K562 (cell line): ENCODE data around the gene GSX2. TPM values are rescaled to one million over a fixed set of nuclear protein-coding genes. Genes with fewer than 3 reads are reported as not detected.
A peak's percentile ranks its signal among the peaks of the same experiment; 100 is the strongest.

Experiments used
- ATAC-seq: fragments of 200-7000 bp; cut with Tn5 transposase; 3 replicates; pipeline ENCODE4 v1.9.1; 2020; ENCODE audit warnings: moderate library complexity
- BruUV-seq: library from RNA; stranded (reverse); fragments of 400-500 nt; replicated peaks from 2 replicates; lab custom pipeline; 2021; lab: Mats Ljungman, UMichigan
- CTCF ChIA-PET: fragments of 300-600 bp; formaldehyde crosslinking; extraction: SDS; loops from one replicate; lab custom pipeline; 2021; ENCODE audit warnings: low intra/inter-chr PET ratio; lab: Yijun Ruan, JAX
- POLR2A ChIA-PET: fragments of 300-600, 350-650 bp; sonication (Branson Sonifier 250); formaldehyde crosslinking; extraction: SDS; loops from one replicate; lab custom pipeline; 2021; ENCODE audit warnings: antibody characterized with exemption, inconsistent platforms; lab: Yijun Ruan, JAX
- DNase-seq, 4 experiments: peaks; one replicate each; pipeline versions ENCODE4 v3.0.0 to v3.0.0-alpha.2; 2011 to 2018; ENCODE audit warnings: low spot score in 3 of 4, mixed read lengths in 3 of 4; ENCODE audit errors: extremely low read depth in 1 of 4
- FAIRE-seq: peaks from 2 replicates; lab custom pipeline; 2011; peaks lifted over from hg19 to GRCh38; lab: Jason Lieb, UNC
- H2AFZ ChIP-seq: 2 replicates; pipeline ENCODE4 v1.6.0; 2011; ENCODE audit warnings: low read depth, low read length, control low read depth, inconsistent platforms
- H3K27ac ChIP-seq: fragments of 200-600 bp; 3 replicates; pipeline ENCODE4 v1.8.0; 2011; ENCODE audit warnings: low read depth, mild to moderate bottlenecking, control low read depth, inconsistent platforms, low read length, moderate library complexity, mixed read lengths; ENCODE audit errors: extremely low read depth
- H3K27me3 ChIP-seq, 2 experiments: fragments of 300-600 bp in 1 of 2; 2 replicates in 1 of 2; 3 replicates in 1 of 2; pipeline versions ENCODE4 v1.6.0 to v1.8.0; 2011; ENCODE audit warnings: inconsistent platforms in 2 of 2, low read length in 2 of 2, mild to moderate bottlenecking in 1 of 2, mixed read lengths in 1 of 2, moderate library complexity in 1 of 2; ENCODE audit not compliant: control insufficient read depth in 2 of 2, insufficient read depth in 2 of 2
- H3K36me3 ChIP-seq: fragments of 300-600 bp; 3 replicates; pipeline ENCODE4 v1.8.0; 2011; ENCODE audit warnings: mild to moderate bottlenecking, low read length, inconsistent platforms; ENCODE audit not compliant: control insufficient read depth, insufficient read depth
- H3K4me1 ChIP-seq, 2 experiments: fragments of 200-600 bp in 1 of 2; replicated peaks in 1 of 2; 2 replicates in 1 of 2; 3 replicates in 1 of 2; pipeline versions ENCODE4 v1.5.1 to v1.8.0; 2011; ENCODE audit warnings: inconsistent platforms in 2 of 2, low read length in 2 of 2, mild to moderate bottlenecking in 1 of 2, mixed read lengths in 1 of 2, moderate library complexity in 1 of 2; ENCODE audit not compliant: control insufficient read depth in 2 of 2, insufficient read depth in 2 of 2
- H3K4me2 ChIP-seq: 2 replicates; pipeline ENCODE4 v1.6.1; 2011; ENCODE audit warnings: low read length, control low read depth, inconsistent platforms, mixed read lengths; ENCODE audit not compliant: insufficient read depth
- H3K4me3 ChIP-seq: fragments of 200-600 bp; sonication (generic), shearing (Covaris generic); 2 replicates; pipeline ENCODE4 v1.5.1; 2016; ENCODE audit warnings: control low read depth, inconsistent platforms
- H3K79me2 ChIP-seq: fragments of 200-600 bp; 3 replicates; pipeline ENCODE4 v1.8.0; 2011; ENCODE audit warnings: low read length, inconsistent platforms; ENCODE audit not compliant: control insufficient read depth, insufficient read depth
- H3K9ac ChIP-seq, 2 experiments: 2 replicates each; pipeline versions ENCODE4 v1.6.0 to v1.6.1; 2011; ENCODE audit warnings: low read depth in 2 of 2, low read length in 2 of 2, control low read depth in 1 of 2, inconsistent platforms in 1 of 2, mild to moderate bottlenecking in 1 of 2, mixed read lengths in 1 of 2; ENCODE audit not compliant: insufficient read depth in 1 of 2
- H3K9me1 ChIP-seq: one replicate; pipeline ENCODE4 v1.6.0; 2011; ENCODE audit warnings: inconsistent platforms, mild to moderate bottlenecking, low read length, moderate library complexity; ENCODE audit not compliant: control insufficient read depth, insufficient read depth
- H3K9me3 ChIP-seq: replicated peaks from 2 replicates; pipeline ENCODE4 v1.5.1; 2011; ENCODE audit warnings: low read depth, low read length, inconsistent platforms; ENCODE audit not compliant: control insufficient read depth, insufficient read depth
- H4K20me1 ChIP-seq: replicated peaks from 2 replicates; pipeline ENCODE4 v1.6.1; 2011; ENCODE audit warnings: low read length, inconsistent platforms, mixed read lengths; ENCODE audit not compliant: control insufficient read depth, insufficient read depth
- EGR1 ChIP-seq: fragments of 450-650 bp; conservative IDR thresholded peaks from 2 replicates; pipeline ENCODE4 v1.6.1; 2017; ENCODE audit warnings: mild to moderate bottlenecking
- HBP1 ChIP-seq: fragments of 450-650 bp; formaldehyde crosslinking; IDR thresholded peaks from 2 replicates; pipeline ENCODE4 v1.4.0; 2022; ENCODE audit warnings: missing genetic modification characterization
- HDAC1 ChIP-seq, 2 experiments: fragments of 450-650 bp; IDR thresholded peaks; 2 replicates each; pipeline ENCODE4 v1.6.1; 2016 to 2017; ENCODE audit warnings: inconsistent platforms in 1 of 2, mild to moderate bottlenecking in 1 of 2, moderate library complexity in 1 of 2
- HIVEP1 ChIP-seq: fragments of 250-450 bp; sonication (Bioruptor Pico); IDR thresholded peaks from 2 replicates; pipeline ENCODE4 v1.4.0; 2020; ENCODE audit warnings: mild to moderate bottlenecking
- HNRNPLL ChIP-seq: fragments of 200-400 bp; formaldehyde crosslinking; IDR thresholded peaks from 2 replicates; pipeline ENCODE4 v1.6.1; 2017; ENCODE audit warnings: low read length, low read depth, mild to moderate bottlenecking; ENCODE audit not compliant: poor library complexity, severe bottlenecking
- MTA1 ChIP-seq: fragments of 450-650 bp; IDR thresholded peaks from 2 replicates; pipeline ENCODE4 v1.6.1; 2017; ENCODE audit warnings: borderline replicate concordance
- POLR2B ChIP-seq: fragments of 450-650 bp; IDR thresholded peaks from 2 replicates; pipeline ENCODE4 v1.6.1; 2018; ENCODE audit warnings: low read depth; ENCODE audit not compliant: partially characterized antibody
- RAD51 ChIP-seq: fragments of 450-650 bp; IDR thresholded peaks from 2 replicates; pipeline ENCODE4 v1.7.1; 2016; ENCODE audit warnings: low read depth, mild to moderate bottlenecking, borderline replicate concordance
- RCOR1 ChIP-seq, 2 experiments: IDR thresholded peaks; 2 replicates each; pipeline ENCODE4 v1.6.1; 2012; ENCODE audit warnings: low read depth in 2 of 2, low read length in 2 of 2, borderline replicate concordance in 1 of 2, improper control_type of control experiment in 1 of 2
- SMARCA4 ChIP-seq: fragments of 450-650 bp; IDR thresholded peaks from 2 replicates; pipeline ENCODE4 v1.6.1; 2016
- SMARCA5 ChIP-seq: fragments of 450-650 bp; IDR thresholded peaks from 2 replicates; pipeline ENCODE4 v1.6.1; 2016
- WGBS: fragments of 100-300 bp; shearing (Covaris generic); methylation state at CpG from one replicate; pipeline ENCODE4 v1.1.6; 2016; ENCODE audit warnings: low coverage, mixed read lengths; ENCODE audit not compliant: insufficient coverage; ENCODE audit errors: missing lambda C conversion rate; 5-methylcytosine and 5-hydroxymethylcytosine counted together
- in situ Hi-C: fragments of 300-500 bp; cut with MboI; formaldehyde crosslinking; loops from 4 replicates; pipeline ENCODE4 v1.15.0; 2018; ENCODE audit warnings: inconsistent platforms, mixed read lengths
- intact Hi-C: fragments of 100-400 bp; cut with micrococcal nuclease; formaldehyde crosslinking; loops from 2 replicates; pipeline ENCODE4 v1.14.2; 2022
- polyA plus RNA-seq, 8 experiments: library from polyadenylated mRNA; depleted of rRNA in 4 of 8; stranded (reverse) in 5 of 8; unstranded in 3 of 8; fragments of >200 nt; fragmentation: Nextera tagmentation in 2 of 8; fragmentation: Illumina TruSeq in 1 of 8; extraction: Ambion mirVana in 2 of 8; extraction: Trizol in 1 of 8; gene quantifications; 2 replicates each; pipeline versions ENCODE4 v1.2.1 to v1.2.3, GENCODE V29; 2011 to 2014; ENCODE audit warnings: inconsistent platforms in 1 of 8, missing spikeins in 1 of 8
- total RNA-seq, 7 experiments: library from RNA; depleted of rRNA in 6 of 7; stranded (reverse); fragments of >200 nt in 6 of 7; fragmentation: Illumina TruSeq in 2 of 7; extraction: Trizol in 2 of 7; gene quantifications; 2 replicates each; pipeline versions ENCODE4 v1.2.1 to v1.2.3, GENCODE V29; 2011 to 2021; ENCODE audit warnings: low replicate concordance in 1 of 7
- TF ChIP-seq, protein P1 (sequence below): fragments of 450-650 bp; IDR thresholded peaks from 2 replicates; pipeline ENCODE4 v1.7.0; 2016; ENCODE audit warnings: borderline replicate concordance
- TF ChIP-seq, protein P2 (sequence below): IDR thresholded peaks from 2 replicates; pipeline ENCODE4 v1.6.1; 2016; ENCODE audit warnings: missing genetic modification characterization, missing compliant biosample characterization

GSX2 gene
- total and polyA plus RNA-seq, 9 of the 15 experiments (the other 6 are each of a cell fraction or from before 2014, with no cell fraction given) = not detected

DNA sequence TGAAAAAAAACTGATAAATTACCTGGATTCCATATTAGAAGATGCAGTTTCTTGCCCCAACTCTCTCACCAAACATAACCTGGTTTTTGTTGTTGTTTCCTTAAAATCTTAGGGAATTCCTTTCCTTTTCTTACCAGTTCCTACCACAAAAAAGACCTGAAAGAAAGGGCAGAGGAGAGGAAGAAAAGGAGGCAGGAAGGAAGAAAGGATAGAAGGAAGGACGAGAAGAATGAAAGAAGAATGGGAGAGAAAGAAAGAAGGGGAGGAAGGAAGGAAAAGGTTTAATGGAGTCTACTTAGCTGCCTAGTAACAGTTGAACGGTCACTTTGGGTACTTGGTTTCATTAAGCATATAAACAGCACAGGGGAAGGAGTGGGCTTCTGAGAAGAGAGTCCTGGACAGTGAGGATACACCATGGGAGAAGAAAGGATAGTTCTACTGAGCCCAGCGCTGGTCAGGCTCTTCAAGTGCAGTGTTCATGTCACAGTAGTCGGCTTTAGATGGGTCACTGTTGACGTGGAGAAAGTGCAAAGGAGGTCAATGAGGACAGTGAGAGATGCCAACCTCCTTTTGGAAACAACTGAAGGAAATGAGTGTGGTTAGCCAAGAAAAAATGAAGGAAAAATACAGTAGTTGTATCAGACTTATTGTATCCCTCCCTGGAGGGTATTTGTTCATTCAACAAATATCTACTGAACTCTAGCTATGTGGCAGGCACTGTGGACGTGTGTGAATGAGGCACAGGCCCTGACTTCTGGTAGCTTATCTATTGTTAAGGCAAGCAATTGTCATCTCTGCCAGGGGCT lies 34.5 kb upstream of the GSX2 start:
- Histone ChIP-seq H3K9ac (peak overlapping the region in 1 of 2 experiments; percentile 71; a peak in 2 of 4 replicates), H3K4me2 (peak overlapping the region; percentile 76; the same call in 1 of the 2 replicates), H3K9me1 (no peaks in the 10 kb centered on the region), H3K4me3 (peak overlapping the region; percentile 92), H3K27ac (peak overlapping the region; percentile 85), H3K27me3 (no peaks in the 10 kb centered on the region), H3K79me2 (peaks cover 39% of the 10 kb centered on the region), H3K36me3 (no peaks in the 10 kb centered on the region), H3K4me1 (peaks cover 7 to 29% of the 10 kb centered on the region in 2 experiments), H2AFZ (peak overlapping the region; percentile 79), H4K20me1 (no peaks in the 10 kb centered on the region), H3K9me3 (no peaks in the 10 kb centered on the region)
- 46% methylated on average over 5 of the region's 6 CpGs for WGBS
- no peak for FAIRE-seq
- ChIA-PET CTCF (interaction anchor here (0.6 kb wide), 1 partner anchor 16 kb away, joined by 4 read pairs; no protein-coding TSS in a partner anchor), POLR2A (interaction anchor here (1.7 kb wide), 2 partner anchors 8 to 33 kb away, joined by 3 to 8 read pairs; no protein-coding TSS in a partner anchor)
- in situ Hi-C loops (no loop called here), intact Hi-C loops (no loop called here)
- TF ChIP-seq HBP1 (CRISPR knock-in tag) = peak; percentile 55; the same call in 1 of the 2 replicates
- TF ChIP-seq SMARCA4 = 0 out of 2 replicates have a peak, but pooled peaks have one; percentile 4
- no peak for TF ChIP-seq POLR2B
- peak; percentile 40; the same call in 1 of the 2 replicates for TF ChIP-seq MTA1
- TF ChIP-seq SMARCA5 = 0 out of 2 replicates have a peak, but pooled peaks have one; percentile 36
- TF ChIP-seq, protein P1, sequence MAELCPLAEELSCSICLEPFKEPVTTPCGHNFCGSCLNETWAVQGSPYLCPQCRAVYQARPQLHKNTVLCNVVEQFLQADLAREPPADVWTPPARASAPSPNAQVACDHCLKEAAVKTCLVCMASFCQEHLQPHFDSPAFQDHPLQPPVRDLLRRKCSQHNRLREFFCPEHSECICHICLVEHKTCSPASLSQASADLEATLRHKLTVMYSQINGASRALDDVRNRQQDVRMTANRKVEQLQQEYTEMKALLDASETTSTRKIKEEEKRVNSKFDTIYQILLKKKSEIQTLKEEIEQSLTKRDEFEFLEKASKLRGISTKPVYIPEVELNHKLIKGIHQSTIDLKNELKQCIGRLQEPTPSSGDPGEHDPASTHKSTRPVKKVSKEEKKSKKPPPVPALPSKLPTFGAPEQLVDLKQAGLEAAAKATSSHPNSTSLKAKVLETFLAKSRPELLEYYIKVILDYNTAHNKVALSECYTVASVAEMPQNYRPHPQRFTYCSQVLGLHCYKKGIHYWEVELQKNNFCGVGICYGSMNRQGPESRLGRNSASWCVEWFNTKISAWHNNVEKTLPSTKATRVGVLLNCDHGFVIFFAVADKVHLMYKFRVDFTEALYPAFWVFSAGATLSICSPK = 0 out of 2 replicates have a peak, but pooled peaks have one; percentile 61
- TF ChIP-seq RAD51 = no peak
- 0 out of 2 replicates have a peak, but pooled peaks have one; percentile 7 for TF ChIP-seq EGR1
- TF ChIP-seq HDAC1 (IDR thresholded peaks at IDR 0.05) = peak in 1 of 2 experiments; percentile 57; a peak in 1 of 4 replicates
- TF ChIP-seq, protein P2, sequence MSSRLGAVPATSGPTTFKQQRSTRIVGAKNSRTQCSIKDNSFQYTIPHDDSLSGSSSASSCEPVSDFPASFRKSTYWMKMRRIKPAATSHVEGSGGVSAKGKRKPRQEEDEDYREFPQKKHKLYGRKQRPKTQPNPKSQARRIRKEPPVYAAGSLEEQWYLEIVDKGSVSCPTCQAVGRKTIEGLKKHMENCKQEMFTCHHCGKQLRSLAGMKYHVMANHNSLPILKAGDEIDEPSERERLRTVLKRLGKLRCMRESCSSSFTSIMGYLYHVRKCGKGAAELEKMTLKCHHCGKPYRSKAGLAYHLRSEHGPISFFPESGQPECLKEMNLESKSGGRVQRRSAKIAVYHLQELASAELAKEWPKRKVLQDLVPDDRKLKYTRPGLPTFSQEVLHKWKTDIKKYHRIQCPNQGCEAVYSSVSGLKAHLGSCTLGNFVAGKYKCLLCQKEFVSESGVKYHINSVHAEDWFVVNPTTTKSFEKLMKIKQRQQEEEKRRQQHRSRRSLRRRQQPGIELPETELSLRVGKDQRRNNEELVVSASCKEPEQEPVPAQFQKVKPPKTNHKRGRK (tag) = peak; percentile 78
- no peak for TF ChIP-seq HIVEP1 (CRISPR knock-in tag)
- TF ChIP-seq RCOR1 (IDR thresholded peaks at IDR 0.05; ENCODE audit: borderline replicate concordance in 1 of 2, low read depth in 2 of 2, low read length in 2 of 2) = no peak
- TF ChIP-seq HNRNPLL = no peak
- no TSS peak for BruUV-seq
- DNase-seq = peak in 1 of 4 experiments; percentile 23
- no peak for ATAC-seq
